Measurements from ENCODE around the gene GIT2. TPM values are rescaled to one million over a fixed set of nuclear protein-coding genes. Genes with fewer than 3 reads are reported as not detected.
A peak's percentile ranks its signal among the peaks of the same experiment; 100 is the strongest.

The GIT2 gene
- total RNA-seq (100 to 1,000 TPM; 101 to 169 (median 129) TPM), polyA plus RNA-seq (10 to 100 TPM; 26.5 to 35.5 (median 32.0) TPM)
- long read RNA-seq, donor 1, full-length matches to known transcripts: 7 of 12 reads
- long read RNA-seq, donor 1, partial matches to known transcripts: 5 of 12 reads
- long read RNA-seq, donor 1, other reads (novel, unspliced or antisense): 0 of 12 reads
- long read RNA-seq, donor 2, partial matches to known transcripts: 0 of 3 reads
- long read RNA-seq, donor 2, other reads (novel, unspliced or antisense): 0 of 3 reads

- no peaks in the 10 kb centered on the region for H3K9me3 ChIP-seq
- no peaks in the 10 kb centered on the region for H3K27me3 ChIP-seq (replicated peaks in 1 of 7)
- peaks cover 0 to 22% (median 7%) of the 10 kb centered on the region in 6 donors for H3K36me3 ChIP-seq
- intact Hi-C loops (cut with DNase I; ENCODE audit: low total_unique reads): no loop called here
- peak within 1 kb of the TSS; percentile 92 to 100 (median 98) for H3K27ac ChIP-seq
- TF ChIP-seq CTCF (IDR thresholded peaks at IDR 0.05 in 8 of 11, conservative IDR thresholded peaks at IDR 0.05 in 3 of 11) (peak in 3 of 11 experiments; percentile 2 to 21 (median 12)), POLR2AphosphoS5 (IDR thresholded peaks at IDR 0.05) (peak; percentile 96 to 99 (median 99)), POLR2A (IDR thresholded peaks at IDR 0.05) (peak; percentile 32 to 90 (median 75))
- peak within 1 kb of the TSS; percentile 71 to 97 (median 84) for H3K4me3 ChIP-seq
- H3K4me1 ChIP-seq: peaks cover 34 to 87% (median 73%) of the 10 kb centered on the region in 6 donors
- DNase-seq: peak; percentile 99
- WGBS, 5 donors: 0% methylated on average over 30 to 65 of the region's 65 CpGs
Observed at GRCh38 chr12:109995686-109996482, at the start of gene GIT2. GIT2 (minus strand) TSS chr12:109996368; CDS start chr12:109996224, 144 bp downstream.

- peaks cover 22 to 78% (median 45%) of the 10 kb centered on the region in 6 donors for H3K4me1 ChIP-seq
- DNase-seq: no peak
- intact Hi-C loops (cut with DNase I; ENCODE audit: low total_unique reads): no loop called here
- H3K27me3 ChIP-seq (replicated peaks in 1 of 7): no peaks in the 10 kb centered on the region
- no peak overlapping the region for H3K4me3 ChIP-seq
- H3K36me3 ChIP-seq: peaks cover 0 to 67% (median 27%) of the 10 kb centered on the region in 6 donors
- no peaks in the 10 kb centered on the region for H3K9me3 ChIP-seq
- TF ChIP-seq POLR2A (IDR thresholded peaks at IDR 0.05) (no peak), CTCF (IDR thresholded peaks at IDR 0.05 in 8 of 11, conservative IDR thresholded peaks at IDR 0.05 in 3 of 11) (no peak), POLR2AphosphoS5 (IDR thresholded peaks at IDR 0.05) (no peak)
- peak overlapping the region in 5 of 8 donors; percentile 72 to 78 (median 72) for H3K27ac ChIP-seq
- WGBS, 5 donors: 94 to 98% (median 96%) methylated on average over 3 of the region's 3 CpGs
Observed at GRCh38 chr12:110042264-110042663, 46.1 kb upstream of the GIT2 start.

- Histone ChIP-seq H3K27me3 (replicated peaks in 1 of 7) (no peaks in the 10 kb centered on the region), H3K4me3 (no peak overlapping the region), H3K4me1 (peaks cover 14 to 59% (median 30%) of the 10 kb centered on the region in 6 donors), H3K9me3 (no peaks in the 10 kb centered on the region), H3K36me3 (peaks cover 2 to 90% (median 52%) of the 10 kb centered on the region in 6 donors), H3K27ac (peak overlapping the region; percentile 31 to 78 (median 55))
- DNase-seq: no peak
- peak in 1 of 3 donors; percentile 33 for TF ChIP-seq POLR2AphosphoS5 (IDR thresholded peaks at IDR 0.05)
- TF ChIP-seq POLR2A (IDR thresholded peaks at IDR 0.05): no peak
- WGBS, 5 donors: 43 to 63% (median 54%) methylated on average over 5 of the region's 5 CpGs
- intact Hi-C loops (cut with DNase I; ENCODE audit: low total_unique reads): no loop called here
Observed at GRCh38 chr12:110039085-110039807, 43.1 kb upstream of the GIT2 start.

- H3K27ac ChIP-seq: peak overlapping the region in 6 of 8 donors; percentile 50 to 78 (median 65)
- no peak overlapping the region for H3K4me3 ChIP-seq
- H3K9me3 ChIP-seq: no peaks in the 10 kb centered on the region
- H3K36me3 ChIP-seq: peaks cover 2 to 90% (median 55%) of the 10 kb centered on the region in 6 donors
- peaks cover 14 to 54% (median 30%) of the 10 kb centered on the region in 6 donors for H3K4me1 ChIP-seq
- no peak for DNase-seq
- H3K27me3 ChIP-seq (replicated peaks in 1 of 7): no peaks in the 10 kb centered on the region
- WGBS, 5 donors: 73 to 85% (median 81%) methylated on average over 5 of the region's 5 CpGs
- TF ChIP-seq POLR2A (IDR thresholded peaks at IDR 0.05) (no peak), CTCF (IDR thresholded peaks at IDR 0.05 in 8 of 11, conservative IDR thresholded peaks at IDR 0.05 in 3 of 11) (no peak), POLR2AphosphoS5 (IDR thresholded peaks at IDR 0.05) (no peak)
- intact Hi-C loops (cut with DNase I; ENCODE audit: low total_unique reads): no loop called here
Observed at GRCh38 chr12:110038741-110039084, 42.5 kb upstream of the GIT2 start.

Measured in spleen (tissue), 13 donors.